ENCODE measurements around the gene DYNLRB2.

Gene DYNLRB2

DNA sequence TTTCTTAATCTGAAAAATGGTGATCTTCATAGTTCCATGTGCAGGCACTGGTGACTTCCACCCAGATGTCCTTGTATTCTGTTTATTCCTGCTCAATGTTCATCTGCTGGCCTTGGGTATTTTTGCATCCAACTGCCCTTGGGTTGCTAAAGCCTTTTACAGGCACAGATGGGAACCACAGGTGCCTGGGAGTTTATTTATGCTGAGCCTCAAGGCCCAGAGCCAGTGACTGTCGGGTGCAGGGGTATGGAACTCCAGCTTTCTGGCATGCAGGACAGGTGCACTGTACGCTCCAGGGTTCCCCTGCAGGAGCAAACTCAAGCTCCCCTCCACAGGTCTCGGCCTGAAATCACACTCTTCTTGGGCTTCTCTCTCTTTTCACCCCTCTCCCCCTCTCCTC, 22.3 kb downstream of the DYNLRB2 start:
- Histone ChIP-seq H3K36me3 (no peaks in the 10 kb centered on the region), H4K20me1 (no peaks in the 10 kb centered on the region), H3K4me1 (peaks cover 0 to 14% (median 10%) of the 10 kb centered on the region in 10 experiments; a peak in 13 of 20 replicates), H3K27ac (no peak overlapping the region), H3K27me3 (no peaks in the 10 kb centered on the region), H3K9ac (no peak overlapping the region), H3K4me2 (no peak overlapping the region), H3K4me3 (no peak overlapping the region), H3K9me3 (replicated peaks in 1 of 11) (0 out of 22 replicates have a peak, but pooled peaks cover 0 to 6% (median 0%) of the 10 kb centered on the region in 11 experiments)
- TF ChIP-seq Cebpa-rat (IDR thresholded peaks at IDR 0.05): no peak

GRCh38 chr16:80564394-80564793, 23.6 kb downstream of the DYNLRB2 start:
- Histone ChIP-seq H3K4me3 (no peak overlapping the region), H4K20me1 (no peaks in the 10 kb centered on the region), H3K4me1 (peaks cover 7 to 18% (median 15%) of the 10 kb centered on the region in 10 experiments; a peak in 19 of 20 replicates), H3K27me3 (no peaks in the 10 kb centered on the region), H3K9ac (no peak overlapping the region), H3K27ac (no peak overlapping the region), H3K36me3 (no peaks in the 10 kb centered on the region), H3K4me2 (peak overlapping the region in 10 of 11 experiments; percentile 2 to 58 (median 36); a peak in 17 of 22 replicates), H3K9me3 (replicated peaks in 1 of 11) (0 out of 22 replicates have a peak, but pooled peaks cover 0 to 6% (median 0%) of the 10 kb centered on the region in 11 experiments)
- TF ChIP-seq Cebpa-rat (IDR thresholded peaks at IDR 0.05): no peak

DNA sequence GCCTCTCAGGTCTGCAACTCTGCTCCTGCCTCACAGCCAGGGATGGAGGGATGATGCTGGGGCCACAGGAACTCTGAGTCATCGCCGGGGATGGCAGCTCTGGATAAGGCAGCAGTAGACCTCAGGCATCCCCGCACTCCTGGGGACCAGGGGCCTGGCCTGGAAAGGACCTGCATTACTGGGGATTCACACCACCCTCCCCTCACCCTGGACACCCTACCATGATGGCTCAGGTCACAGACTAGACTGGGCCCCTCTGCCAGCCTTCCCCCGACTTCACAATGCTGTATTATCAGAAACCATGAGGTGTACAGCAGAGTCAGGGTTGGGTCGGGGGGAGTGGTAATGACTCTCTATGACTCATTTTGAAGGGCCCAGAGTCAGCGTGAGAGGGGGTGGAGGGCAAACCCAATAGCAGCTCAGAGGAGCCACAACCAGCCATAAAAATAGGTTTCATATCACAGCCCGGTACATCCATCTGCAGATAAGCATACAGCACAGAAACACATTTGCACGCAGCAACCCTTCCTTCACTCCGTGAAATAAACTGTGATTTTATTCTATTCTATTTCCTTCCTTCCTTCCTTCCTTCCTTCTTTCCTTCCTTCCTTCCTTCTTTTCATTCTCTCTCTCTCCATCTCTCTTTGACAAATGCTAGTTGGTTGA, 28.8 kb downstream of the DYNLRB2 start:
- H3K9ac ChIP-seq: no peak overlapping the region
- peaks cover 14 to 24% (median 18%) of the 10 kb centered on the region in 10 experiments for H3K4me1 ChIP-seq
- H3K27me3 ChIP-seq: no peaks in the 10 kb centered on the region
- peak overlapping the region in 1 of 11 experiments; percentile 24; a peak in 1 of 22 replicates for H3K27ac ChIP-seq
- no peak for TF ChIP-seq Cebpa-rat (IDR thresholded peaks at IDR 0.05)
- no peaks in the 10 kb centered on the region for H4K20me1 ChIP-seq
- peaks cover 0 to 18% (median 6%) of the 10 kb centered on the region in 11 experiments; a peak in 6 of 22 replicates for H3K9me3 ChIP-seq (replicated peaks in 1 of 11)
- H3K4me3 ChIP-seq: no peak overlapping the region
- H3K4me2 ChIP-seq: peak overlapping the region; percentile 31 to 65 (median 49)
- no peaks in the 10 kb centered on the region for H3K36me3 ChIP-seq

- no peak for TF ChIP-seq Cebpa-rat (IDR thresholded peaks at IDR 0.05)
- Histone ChIP-seq H3K4me2 (peak overlapping the region; percentile 31 to 65 (median 49); a peak in 21 of 22 replicates), H3K9me3 (replicated peaks in 1 of 11) (peaks cover 0 to 18% (median 6%) of the 10 kb centered on the region in 11 experiments; a peak in 6 of 22 replicates), H3K27ac (no peak overlapping the region), H3K9ac (no peak overlapping the region), H3K36me3 (no peaks in the 10 kb centered on the region), H3K27me3 (no peaks in the 10 kb centered on the region), H3K4me3 (no peak overlapping the region), H4K20me1 (no peaks in the 10 kb centered on the region), H3K4me1 (peaks cover 10 to 22% (median 14%) of the 10 kb centered on the region in 10 experiments)
These were observed 29.3 kb downstream of the DYNLRB2 start for GRCh38 chr16:80570106-80570478.

DNA sequence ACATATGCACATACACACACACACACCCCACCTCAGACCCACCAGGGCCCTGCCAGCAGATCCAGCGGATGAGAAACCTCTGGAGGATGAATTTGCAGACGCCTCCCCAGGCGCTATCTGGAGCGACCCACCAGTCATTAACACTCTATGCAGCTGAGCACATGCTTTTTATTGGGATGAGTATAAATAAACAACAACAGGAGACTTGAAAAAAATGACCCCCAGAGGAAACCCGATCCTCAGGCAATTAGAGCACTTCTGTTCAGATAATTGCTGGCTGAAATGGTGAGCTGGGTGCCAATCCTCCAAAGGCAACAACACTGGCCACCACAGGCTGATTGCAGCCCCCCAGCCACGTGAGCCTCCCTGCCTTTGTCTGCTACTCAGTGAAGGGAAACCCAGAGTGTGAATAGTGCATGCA, 32.9 kb downstream of the DYNLRB2 start:
- Histone ChIP-seq H3K4me3 (no peak overlapping the region), H3K4me2 (no peak overlapping the region), H3K9me3 (replicated peaks in 1 of 11) (peaks cover 0 to 14% (median 6%) of the 10 kb centered on the region in 11 experiments; a peak in 6 of 22 replicates), H3K27me3 (no peaks in the 10 kb centered on the region), H3K4me1 (peaks cover 10 to 22% (median 14%) of the 10 kb centered on the region in 10 experiments), H4K20me1 (no peaks in the 10 kb centered on the region), H3K36me3 (no peaks in the 10 kb centered on the region), H3K9ac (no peak overlapping the region), H3K27ac (no peak overlapping the region)
- no peak for TF ChIP-seq Cebpa-rat (IDR thresholded peaks at IDR 0.05)

GRCh38 chr16:80576343-80576912, 35.6 kb downstream of the DYNLRB2 start:
- Histone ChIP-seq H3K9me3 (replicated peaks in 1 of 11) (peaks cover 0 to 17% (median 2%) of the 10 kb centered on the region in 11 experiments; a peak in 8 of 22 replicates), H4K20me1 (no peaks in the 10 kb centered on the region), H3K4me1 (peaks cover 0 to 17% (median 0%) of the 10 kb centered on the region in 10 experiments; a peak in 6 of 20 replicates), H3K9ac (no peak overlapping the region), H3K27ac (no peak overlapping the region), H3K4me3 (no peak overlapping the region), H3K36me3 (no peaks in the 10 kb centered on the region), H3K4me2 (no peak overlapping the region), H3K27me3 (no peaks in the 10 kb centered on the region)
- TF ChIP-seq Cebpa-rat (IDR thresholded peaks at IDR 0.05): no peak

DNA sequence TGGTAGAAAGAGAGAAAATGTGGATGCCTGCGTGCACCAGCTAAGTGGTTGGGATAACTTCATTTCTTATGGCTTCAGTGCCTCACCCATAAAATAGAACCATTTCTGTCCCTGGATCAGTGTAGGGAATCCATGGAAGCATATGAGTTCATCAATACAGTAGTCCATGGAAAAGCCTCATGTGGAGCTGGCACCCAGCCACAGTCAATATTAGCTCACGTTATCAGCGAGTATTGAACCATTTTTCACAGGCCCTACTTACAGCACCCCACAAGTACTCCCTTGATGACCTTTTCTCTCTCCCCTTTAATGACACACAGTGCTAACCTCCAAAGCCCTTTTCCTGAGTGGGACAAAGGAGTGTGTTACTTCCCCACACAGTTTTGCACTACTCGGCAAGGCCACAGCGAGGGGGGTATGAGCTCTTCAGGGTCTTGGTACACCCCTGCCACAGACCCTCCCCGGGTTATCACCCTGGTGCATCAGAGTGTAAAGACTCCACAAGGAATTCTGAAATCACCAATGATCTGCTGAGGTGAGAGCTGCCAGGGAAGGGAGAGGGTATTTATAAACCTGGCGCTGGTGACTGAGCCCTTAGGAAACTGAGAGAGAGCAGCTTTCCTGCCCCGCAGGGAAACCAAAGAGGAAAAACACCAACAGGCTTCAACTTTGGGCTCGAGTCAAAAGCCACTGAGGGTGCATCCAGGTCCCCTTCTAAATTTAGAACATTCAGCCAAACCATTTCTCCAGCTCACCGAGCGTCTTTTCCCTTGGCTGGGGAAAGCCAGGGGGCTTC, 36.9 kb downstream of the DYNLRB2 start:
- Histone ChIP-seq H3K4me2 (no peak overlapping the region), H3K4me1 (peaks cover 0 to 30% (median 0%) of the 10 kb centered on the region in 10 experiments; a peak in 6 of 20 replicates), H3K27ac (no peak overlapping the region), H3K36me3 (no peaks in the 10 kb centered on the region), H3K9me3 (replicated peaks in 1 of 11) (peaks cover 0 to 19% (median 0%) of the 10 kb centered on the region in 11 experiments; a peak in 3 of 22 replicates), H3K27me3 (no peaks in the 10 kb centered on the region), H3K4me3 (no peak overlapping the region), H3K9ac (no peak overlapping the region), H4K20me1 (no peaks in the 10 kb centered on the region)
- no peak for TF ChIP-seq Cebpa-rat (IDR thresholded peaks at IDR 0.05)

DNA sequence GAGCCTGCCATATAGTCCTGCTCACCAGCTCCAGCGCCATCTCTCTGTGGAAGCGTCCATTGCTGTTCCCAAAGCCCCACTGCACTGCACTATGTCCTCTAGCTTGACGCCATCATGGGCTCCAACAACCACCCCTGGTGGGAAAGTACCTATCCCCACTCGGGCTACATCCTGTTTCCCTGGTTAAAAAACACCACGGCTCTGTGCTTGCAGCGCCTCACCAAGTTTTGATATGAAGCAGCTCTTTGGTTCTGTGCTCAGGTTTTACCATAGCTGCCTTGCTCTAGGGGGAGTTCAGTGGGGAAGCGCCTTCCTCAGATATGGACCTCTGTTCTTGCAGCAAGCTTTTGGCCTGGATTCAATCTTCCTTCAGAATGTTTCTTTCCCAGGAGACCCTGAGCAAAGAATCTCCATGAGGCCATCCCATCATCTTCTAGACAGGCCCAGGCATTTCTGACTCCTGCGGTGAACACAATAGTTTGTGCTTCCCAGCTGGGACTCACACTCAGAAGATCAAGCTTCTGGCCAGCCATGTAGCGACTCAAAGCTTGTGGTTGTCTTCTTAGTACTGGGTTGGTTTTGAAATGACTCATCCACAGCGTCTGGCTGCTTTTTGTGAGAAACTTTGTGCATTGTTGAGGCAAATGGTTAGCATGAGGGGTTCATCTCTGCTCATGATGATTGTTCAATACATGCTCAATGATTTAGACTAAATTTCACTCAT, 39.5 kb downstream of the DYNLRB2 start:
- Histone ChIP-seq H3K27me3 (no peaks in the 10 kb centered on the region), H3K4me3 (no peak overlapping the region), H3K27ac (peak overlapping the region in 2 of 11 experiments; percentile 15 to 35; a peak in 3 of 22 replicates), H3K9ac (no peak overlapping the region), H3K4me2 (peak overlapping the region in 3 of 11 experiments; percentile 63 to 85 (median 77); a peak in 6 of 22 replicates), H3K36me3 (no peaks in the 10 kb centered on the region), H3K9me3 (replicated peaks in 1 of 11) (peaks cover 0 to 33% (median 0%) of the 10 kb centered on the region in 11 experiments; a peak in 3 of 22 replicates), H4K20me1 (no peaks in the 10 kb centered on the region), H3K4me1 (peaks cover 0 to 55% (median 4%) of the 10 kb centered on the region in 10 experiments; a peak in 10 of 20 replicates)
- TF ChIP-seq Cebpa-rat (IDR thresholded peaks at IDR 0.05): no peak

All from BLaER1 treated with 17β-estradiol and CSF1 and Interleukin-3, amounts not matched to agents 10 nM and 100 nM (cell line).